ENCODE results near the gene COMMD7.
"Not testable (repeated sequence)": the region's sequence is repeated elsewhere in the genome, so short reads cannot be mapped to it uniquely, and the experiment has no call there.

The COMMD7 gene

DNA sequence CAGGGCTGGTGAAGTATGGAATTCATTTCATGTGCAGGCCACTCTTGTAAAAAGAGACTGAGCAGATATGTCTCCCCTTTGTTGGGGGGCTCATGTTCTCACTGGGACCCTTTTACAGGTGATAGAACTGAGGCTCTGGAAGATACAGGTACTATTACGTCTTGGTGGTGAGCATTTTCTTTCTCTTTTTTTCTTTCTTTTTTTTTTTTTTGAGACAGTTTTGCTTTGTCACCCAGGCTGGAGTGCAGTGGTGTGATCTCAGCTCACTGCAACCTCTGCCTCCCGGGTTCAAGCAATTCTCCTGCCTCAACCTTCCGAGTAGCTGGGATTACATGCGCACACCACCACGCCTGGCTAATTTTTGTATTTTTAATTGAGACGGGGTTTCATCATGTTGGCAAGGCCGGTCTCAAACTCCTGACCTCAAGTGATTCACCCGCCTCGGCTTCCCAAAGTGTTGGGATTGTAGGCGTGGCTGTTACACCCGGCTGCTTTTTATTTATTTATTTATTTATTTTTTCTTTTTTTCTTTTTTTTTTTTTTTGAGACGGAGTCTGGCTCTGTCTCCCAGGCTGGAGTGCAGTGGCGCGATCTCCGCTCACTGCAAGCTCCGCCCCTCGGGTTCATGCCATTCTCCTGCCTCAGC lies 22.1 kb upstream of the COMMD7 start:
- not testable (repeated sequence) for DNase-seq

DNA sequence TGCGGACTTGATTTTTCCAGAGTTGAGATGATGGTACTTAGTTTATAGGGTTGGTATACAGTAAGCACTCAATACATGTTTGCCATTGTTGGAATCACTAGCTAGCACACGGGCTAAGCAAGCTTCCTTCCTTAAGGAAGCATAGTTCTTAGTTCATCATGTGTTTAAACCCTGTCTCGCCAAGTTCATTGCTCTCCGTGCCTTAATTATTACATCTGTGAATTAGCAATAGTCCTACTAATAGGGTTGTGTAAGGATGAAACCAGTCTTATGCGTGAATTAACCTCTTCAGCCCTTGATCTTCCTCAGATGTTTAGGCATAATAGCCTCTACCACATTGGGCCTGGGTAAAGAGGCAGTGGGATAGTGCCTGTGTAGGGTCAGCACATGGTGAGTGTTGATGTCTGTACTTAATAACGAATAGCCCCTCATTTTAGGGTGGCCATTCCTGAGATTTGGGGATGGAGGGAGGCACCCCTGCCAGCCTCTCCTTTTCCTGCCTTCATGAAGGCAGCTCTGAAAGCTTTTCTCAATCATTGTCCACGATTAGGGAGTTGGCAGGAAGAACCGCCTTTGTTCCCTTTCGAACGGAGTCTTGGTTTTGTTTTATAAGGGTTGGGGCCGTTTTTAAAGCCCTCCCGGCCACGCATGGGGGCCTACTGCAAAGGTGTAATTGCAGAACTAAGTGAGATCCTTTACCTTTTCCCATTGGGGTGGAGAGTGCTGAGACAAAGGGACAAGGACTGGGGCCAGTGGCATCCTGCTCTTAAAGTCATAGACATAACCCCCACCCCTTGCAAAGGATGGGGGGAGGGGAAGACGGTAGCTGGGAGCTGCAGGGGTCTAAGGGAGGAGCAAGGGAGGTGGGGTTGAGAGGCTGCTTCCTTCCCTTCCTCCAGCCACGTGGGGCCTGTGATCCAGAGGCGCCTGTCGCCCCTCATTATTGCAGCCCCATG lies 21.0 kb upstream of the COMMD7 start:
- DNase-seq, result no peak

DNA sequence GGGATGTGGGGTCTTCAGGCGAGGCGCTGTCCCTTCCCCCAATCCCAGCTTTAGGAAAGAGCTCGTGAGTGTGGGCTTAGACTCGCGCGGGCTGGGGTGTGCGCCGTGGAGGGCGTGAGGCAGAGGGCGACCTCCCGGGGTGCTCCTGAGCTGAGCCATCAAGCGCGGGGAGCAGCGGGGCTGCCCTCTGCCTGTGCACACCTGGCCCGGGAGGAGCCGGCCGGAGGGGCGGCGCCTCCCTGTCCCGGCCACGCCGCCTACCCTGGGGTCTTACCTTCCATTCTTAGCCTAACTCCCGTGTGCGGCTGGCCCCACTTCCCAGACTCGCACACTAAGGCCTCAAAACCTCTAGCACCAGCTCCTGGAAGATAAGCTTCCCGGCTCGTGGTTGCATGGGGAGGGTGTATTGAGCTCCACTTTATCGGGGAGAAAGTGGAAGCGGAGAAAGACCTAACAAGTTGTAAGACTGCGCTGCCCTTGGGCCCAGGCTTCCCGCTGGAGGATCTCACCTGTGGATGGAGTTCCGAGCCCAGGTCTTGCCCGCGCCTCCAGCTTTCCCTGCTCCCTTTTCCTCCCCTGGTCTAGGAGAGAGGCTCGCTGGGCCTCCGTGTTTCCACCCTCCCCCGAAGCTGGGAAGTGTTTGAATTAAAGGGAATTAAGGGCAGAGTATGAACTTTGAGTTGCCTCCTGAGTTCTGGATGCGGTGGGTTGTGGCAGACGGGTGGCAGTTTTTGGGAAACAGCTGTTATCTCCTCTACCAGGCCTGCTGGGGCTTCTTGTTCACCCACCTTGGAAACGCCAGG lies 20.1 kb upstream of the COMMD7 start:
- no peak for DNase-seq

DNA sequence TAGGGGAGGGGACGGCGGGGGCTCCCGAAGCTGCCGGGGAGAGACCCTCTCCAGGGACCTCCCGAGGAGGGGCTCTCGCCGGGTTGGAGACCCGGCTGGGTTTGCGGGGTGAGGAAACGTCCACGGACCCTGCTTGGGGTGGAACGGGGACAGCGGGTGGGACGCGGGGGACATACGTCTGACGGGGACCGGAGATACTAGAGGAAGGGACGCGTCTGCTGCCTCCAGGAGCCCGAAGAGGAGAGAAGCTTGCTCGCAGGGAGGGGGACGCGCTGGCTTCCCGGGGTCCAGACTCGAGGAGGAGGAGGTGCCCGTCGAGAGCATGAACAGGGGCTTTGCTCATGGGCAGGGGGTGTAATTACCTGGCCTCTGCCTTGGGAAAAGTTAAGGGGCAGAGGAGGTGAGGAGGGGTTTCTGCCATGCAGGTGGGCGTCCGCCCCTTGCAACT lies 19.5 kb upstream of the COMMD7 start:
- no peak for DNase-seq

DNA sequence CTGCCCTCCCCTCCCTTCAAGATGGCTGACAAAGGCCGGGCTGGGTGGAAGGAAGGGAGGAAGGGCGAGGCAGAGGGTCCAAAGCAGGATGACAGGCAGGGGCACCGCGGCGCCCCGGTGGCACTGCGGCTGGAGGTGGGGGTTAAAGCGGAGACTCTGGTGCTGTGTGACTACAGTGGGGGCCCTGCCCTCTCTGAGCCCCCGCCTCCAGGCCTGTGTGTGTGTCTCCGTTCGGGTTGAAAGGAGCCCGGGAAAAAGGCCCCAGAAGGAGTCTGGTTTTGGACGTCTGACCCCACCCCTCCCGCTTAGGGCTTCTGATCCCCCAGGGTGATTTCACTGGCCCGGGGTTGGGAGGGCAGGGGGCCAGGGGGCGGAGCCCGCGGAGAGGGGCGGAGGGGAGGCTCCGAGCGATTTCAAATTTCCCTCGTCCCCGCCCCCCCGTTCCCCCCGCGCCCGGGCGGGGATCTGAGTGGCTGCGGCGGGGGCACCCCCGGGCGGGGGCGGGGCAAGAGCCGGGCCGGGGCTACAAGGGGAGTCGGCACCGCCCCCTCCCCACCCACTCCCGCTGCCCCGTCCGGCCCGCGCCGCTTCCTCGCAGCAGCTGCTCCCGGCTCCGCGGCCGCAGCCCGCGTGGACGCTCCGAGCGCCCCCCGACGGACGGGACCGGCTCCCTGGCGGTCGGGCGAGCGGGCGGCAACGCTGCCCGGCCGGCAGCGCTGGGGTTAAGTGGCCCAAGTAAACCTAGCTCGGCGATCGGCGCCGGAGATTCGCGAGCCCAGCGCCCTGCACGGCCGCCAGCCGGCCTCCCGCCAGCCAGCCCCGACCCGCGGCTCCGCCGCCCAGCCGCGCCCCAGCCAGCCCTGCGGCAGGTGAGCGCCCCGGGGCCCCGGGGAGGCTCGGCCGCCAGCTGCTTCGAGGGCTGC lies 18.8 kb upstream of the COMMD7 start, which contains the start of gene DNMT3B:
DNMT3B (plus strand) TSS at position 555 of the 923 bp plus-strand sequence. CDS start 17,939 bp downstream, outside the sequence.
- peak; percentile 58 to 65 for DNase-seq

DNA sequence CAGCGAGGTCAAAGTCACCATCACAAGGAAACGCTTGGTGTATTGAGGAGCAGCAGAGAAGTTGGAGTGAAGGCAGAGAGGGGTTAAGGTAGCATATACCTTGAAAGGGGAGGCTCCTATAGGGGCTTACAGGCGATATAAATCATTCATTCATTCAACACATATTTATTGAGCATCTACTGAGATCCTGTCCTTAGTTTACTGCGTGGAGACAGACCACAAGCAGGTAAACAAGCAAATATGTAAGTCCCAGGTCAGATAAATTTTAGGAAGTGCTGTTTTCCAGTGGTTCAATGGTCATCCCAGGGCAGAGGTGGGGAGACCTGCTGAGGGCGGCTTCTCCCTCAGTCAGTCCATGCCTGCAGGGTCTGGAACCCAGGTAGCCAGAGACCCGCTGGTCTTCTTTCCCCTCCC lies 18.2 kb upstream of the COMMD7 start:
- no peak for DNase-seq

DNA sequence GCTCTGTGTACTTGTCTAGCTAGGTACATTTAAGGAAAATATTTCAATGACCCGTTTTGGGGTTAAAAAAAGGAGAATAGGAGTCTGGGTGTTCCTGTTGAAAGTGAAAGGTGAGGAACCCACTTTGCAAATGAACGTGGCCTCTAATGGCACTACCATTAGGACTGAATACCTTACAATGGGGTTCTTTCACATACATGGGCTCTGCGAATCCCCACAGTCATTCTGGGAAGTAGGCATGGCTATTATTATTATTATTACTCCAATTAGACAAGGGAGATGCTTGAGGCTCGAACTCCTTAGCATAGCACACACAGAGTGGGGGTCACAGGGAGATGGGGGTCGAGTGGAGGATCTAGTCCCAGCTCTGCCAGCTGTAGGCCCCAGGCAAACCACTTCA lies 12.9 kb upstream of the COMMD7 start:
- no peak for DNase-seq

DNA sequence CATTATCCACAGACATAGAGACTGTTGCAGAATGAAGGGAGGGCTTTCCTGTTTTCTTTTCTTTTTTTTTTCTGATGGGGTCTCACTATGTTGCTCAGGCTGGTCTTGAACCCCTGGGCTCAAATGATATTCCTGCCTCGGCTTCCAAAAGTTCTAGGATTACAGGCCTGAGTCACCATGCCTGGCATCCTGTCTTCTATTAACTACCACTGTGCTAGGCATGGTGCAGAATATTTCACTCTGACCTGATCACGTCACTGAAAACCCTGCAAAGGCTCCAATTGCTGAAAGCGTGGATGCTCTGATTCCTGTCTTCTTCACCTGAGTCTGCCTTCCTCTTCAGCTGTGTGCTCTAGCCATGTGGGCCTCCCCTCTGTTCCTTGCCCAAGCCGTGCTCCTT lies 10.5 kb upstream of the COMMD7 start:
- no peak for DNase-seq

DNA sequence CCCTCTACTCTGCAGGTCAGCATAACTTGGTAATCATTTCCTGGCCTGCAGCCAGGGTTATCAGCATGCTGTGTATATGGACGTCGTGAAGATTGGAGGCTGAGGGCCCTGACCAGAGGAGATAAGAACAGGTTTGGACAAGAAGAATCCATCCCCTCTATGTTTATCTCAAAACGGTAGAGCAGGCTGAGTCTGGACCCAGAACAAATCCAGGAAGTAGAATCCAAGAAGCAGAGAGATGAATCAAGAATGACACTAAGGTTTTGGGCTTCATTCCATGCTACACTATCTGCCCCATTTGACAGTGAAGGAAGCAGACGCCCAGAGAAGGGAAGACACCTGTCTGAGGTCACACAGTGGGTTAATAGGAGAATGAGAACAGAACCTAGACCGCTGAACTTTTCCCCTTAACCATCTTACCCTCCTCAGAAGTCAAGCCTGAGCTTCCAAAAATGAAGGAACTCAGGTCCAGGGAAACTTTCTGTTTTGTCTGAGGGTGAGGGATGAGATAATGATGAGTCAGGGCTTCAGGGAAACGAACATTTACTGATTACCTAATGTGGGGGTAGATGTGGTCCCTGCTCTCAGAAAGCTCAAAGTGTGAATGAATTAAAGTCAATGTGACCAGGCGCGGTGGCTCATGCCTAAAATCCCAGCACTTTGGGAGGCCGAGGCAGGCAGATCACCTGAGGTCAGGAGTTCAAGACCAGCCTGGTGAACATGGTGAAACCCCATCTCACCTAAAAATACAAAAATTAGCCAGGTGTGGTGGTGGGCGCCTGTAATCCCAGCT lies 9.4 kb upstream of the COMMD7 start:
- no peak for DNase-seq

DNA sequence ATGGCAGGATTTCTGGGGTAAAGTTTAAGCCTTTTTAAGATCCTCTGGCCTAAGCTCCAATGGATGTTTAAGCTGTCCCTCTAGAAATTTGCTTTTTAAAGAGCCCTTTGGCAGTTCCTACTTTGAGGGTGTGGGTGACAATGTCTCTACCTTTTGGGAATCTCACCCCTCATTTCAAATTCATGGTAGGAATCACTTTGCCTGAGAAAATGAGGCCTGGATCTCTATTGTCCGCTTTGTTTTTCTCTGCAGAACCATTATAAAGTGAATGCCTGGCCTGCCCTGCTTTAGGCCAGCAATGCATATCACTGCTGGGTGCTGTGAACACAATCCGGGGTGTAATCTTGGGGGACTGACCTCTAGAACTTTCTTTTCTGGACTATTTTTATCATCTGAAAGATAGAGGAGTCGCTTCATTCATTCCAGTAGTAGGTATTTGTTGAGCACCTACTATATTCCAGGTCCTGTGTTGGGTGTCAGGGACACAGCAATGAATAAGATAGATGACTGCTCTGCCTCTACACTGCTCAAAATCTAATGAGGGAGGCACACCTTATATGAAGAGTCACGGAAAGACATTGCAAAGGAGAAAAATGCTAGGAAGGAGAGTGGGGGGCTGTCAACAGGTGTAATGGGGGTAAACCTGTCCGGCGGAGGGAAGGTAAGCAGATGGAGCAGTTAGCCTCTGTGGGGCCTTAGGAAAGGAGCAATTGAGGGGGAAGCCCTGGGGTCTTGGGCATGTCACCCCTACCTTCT lies 8.6 kb upstream of the COMMD7 start:
- no peak for DNase-seq

DNA sequence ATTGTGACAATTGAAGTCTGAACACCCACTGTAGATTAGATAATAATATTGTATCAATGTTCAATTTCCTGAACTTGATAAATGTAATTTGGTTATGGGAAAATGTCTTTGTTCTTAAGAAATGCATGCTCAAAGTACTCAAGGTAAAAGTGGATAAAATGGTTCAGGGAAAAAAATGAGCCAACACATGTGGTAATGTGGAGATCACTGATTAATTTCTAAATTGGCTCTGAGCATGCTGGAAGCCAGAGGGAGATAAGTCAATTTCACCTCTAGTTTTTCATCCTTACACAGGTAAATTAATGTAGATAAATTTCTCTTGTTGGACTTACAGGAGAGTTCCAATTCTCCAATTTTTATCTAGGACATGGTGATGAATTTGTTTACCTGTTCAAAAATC lies 8.0 kb upstream of the COMMD7 start:
- DNase-seq, result no peak

DNA sequence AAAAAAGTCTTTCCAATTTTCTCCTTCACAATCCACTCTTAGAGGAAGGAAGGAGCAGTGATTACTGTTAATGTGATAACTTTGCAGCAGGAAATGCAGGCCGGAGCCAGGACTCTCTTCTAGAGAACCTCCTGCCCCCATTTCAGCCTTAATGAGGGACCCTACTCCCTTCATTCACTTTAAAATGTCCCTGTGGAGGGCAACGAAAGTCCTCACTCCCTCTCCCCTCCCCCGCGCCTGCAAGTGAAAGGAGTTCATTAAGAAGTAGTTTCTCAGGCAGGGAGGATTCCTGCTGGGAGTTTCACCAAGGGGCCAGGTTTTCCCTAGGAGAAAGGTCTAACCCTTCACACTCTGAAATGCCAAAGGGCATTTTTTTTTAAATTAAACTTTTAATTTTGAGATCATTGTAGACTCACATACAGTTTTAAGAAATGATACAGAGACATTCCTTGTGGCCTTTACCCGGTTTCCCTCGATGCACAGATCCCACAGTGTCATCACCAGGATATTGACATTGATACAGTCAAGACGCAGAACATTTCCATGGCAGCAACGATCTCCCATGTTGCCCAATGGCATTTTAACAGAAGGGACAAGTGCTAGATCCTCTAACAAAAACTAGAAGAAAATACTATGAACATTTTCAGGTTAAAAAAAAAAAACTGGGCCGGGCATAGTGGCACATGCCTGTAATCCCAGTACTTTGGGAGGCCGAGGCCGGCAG lies 6.8 kb upstream of the COMMD7 start:
- DNase-seq, result no peak

DNA sequence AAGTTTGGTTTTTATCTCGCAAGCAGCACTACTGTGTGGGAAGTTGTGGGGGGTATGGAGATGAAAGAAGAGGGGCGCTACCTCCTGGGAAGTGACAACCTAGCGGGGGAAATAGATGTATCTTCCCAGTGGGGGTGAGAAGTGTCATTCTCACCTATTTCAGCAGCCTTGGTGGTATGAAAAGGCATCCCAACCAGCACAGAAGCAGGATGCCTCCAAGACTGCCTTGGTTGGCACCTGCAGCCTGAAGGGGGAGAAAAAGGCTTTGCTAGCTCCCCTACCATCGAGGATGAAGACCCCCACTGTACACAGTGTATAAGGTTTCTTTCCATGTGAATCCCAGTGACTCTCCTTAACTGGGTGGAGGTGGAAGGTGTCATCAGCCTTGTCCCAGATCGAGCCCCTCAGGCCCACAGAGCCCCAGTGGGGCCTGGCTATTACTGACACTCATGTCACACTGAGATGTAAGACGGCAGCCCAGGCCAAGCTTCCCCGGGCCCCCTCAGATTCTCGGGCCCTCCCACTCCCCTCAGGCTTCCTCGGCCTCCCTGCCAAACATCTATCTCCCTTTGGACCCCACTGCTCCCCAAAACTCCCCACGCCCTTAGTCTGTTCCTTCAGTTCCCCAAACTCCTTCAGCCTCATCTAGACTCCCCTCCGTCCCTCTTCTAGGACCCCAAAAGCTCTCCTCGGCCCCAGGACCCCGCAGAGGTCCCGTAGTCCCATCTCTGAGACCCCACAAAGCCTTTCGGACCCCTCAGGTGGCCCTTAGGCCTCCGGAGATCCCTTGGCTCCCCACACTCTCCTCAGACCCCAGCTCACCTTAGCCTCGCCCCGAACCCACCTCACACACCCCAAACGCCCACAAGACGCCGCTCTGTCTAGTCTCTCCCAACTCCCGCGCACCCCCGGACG lies 688 bp downstream of the COMMD7 start:
- DNase-seq, result peak in 1 of 2 experiments; percentile 3

DNA sequence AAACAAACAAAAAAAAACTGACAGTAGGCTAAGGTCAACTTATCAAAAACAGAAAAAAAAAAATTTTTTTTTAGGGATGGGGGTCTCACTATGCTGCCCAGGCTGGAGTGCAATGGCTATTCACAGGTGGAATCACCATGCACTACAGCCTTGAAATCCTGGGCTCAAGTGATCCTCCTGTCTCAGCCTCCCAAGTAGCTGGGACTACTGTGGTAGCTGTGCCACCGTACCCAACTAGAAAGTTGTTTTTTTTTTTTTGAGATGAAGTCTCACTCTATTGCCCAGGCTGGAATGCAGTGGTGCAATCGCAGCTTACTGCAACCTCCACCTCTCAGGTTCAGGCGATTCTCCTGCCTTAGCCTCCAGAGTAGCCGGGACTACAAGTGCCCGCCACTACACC lies 2.1 kb downstream of the COMMD7 start:
- no peak for DNase-seq

DNA sequence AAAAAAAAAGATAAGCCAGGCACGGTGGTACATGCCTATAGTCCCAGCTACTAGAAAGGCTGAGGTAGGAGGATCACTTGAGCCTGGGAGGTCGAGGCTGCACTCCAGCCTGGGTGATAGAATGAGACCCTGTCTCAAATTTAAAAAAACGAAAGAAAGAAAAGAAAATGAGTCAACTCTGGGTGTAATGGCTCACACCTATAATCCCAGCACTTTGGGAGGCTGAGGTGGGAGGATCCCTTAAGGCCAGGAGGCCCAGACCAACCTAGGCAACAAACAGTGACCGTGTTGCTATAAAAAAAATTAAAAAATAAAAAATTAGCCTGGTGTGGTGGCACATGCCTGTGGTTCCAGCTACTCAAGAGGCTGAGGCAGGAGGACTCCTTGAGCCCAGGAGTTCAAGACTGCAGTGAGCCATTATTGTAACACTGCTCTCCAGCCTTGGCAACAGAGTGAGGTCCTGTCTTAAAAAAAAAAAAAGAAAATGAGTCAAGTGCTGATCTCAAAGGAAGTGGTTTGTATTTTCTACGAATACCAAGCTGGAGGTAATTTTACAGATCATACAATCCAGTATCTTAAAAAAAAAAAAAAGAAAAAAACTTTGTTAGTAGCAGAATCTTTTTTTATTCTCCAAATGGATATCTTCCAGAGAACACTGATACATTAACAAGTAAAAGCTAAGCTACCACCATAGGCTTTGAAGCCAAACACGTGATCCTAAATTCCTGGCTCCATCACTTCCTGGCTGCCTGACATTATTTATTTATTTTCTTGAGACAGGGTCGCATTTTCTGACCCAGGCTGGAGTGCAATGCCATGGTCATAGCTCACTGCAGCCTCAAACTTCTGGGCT lies 5.7 kb downstream of the COMMD7 start:
- DNase-seq, result peak in 1 of 2 experiments; percentile 26

DNA sequence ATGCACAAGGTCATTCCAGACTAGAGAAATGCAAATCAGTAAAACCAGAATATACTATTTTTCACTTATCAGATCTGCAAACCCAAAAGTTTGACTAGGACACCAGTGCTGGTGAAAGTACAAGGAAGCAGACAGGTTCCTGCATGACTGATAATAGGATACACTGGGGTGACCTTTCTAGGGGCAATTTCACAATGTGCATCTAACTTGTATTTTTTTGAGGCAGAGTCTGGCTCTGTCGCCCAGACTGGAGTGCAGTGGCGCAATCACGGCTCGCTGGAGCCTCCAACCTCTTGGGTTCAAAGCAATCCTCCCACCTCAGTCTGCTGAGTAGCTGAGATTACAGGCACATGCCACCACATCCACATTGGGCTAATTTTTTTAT lies 11.4 kb downstream of the COMMD7 start:
- no peak for DNase-seq

DNA sequence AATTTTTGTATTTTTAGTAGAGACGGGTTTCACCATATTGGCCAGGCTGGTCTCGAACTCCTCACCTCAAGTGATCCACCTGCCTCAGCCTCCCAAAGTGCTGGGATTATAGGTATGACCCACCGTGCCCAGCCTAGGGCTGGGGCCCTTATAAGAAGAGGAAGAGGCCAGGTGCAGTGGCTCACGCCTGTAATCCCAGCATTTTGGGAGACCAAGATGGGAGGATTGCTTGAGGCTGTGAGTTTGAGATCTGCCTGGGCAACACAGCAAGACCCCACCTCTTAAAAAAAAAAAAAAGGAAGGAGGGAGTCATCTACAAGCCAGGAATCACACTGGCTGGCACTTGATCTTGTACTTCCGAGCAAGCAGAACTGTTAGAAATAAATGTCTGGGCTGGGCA lies 13.9 kb downstream of the COMMD7 start:
- not testable (repeated sequence) for DNase-seq

DNA sequence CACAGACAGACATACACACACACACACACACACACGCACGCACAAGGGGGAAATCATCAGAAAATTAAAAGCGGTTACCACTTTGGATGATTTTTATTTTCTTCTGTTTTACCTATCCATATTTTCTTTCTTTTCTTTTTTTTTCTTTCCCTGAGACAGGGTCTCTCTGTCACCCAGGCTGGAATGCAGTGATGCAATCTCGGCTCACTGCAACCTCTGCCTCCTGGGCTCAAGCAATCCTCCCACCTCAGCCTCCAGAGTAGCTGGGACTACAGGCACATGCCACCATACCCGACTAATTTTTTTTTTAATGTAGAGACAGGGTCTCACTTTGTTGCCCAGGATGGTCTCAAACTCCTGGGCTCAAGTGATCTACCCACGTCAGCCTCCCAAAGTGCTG lies 14.8 kb downstream of the COMMD7 start:
- DNase-seq, result not testable (repeated sequence)
